Peyer's patch (tissue), 4 donors: ENCODE measurements around the gene NSL1.

Experiments used
- POLR2A ChIP-seq, 2 donors: fragments of 450-650 bp; IDR thresholded peaks; one replicate each; pipeline ENCODE4 v1.5.1; 2017; ENCODE audit warnings: antibody characterized with exemption in 2 of 2, mild to moderate bottlenecking in 2 of 2, moderate library complexity in 2 of 2
- TF ChIP-seq, protein P1 (sequence below), 6 experiments: fragments of 450-650 bp in 4 of 6; fragments of 200-600 bp in 2 of 6; sonication (generic) in 1 of 6; IDR thresholded peaks; one replicate each; pipeline ENCODE4 v1.5.1; 2017 to 2019; ENCODE audit warnings: antibody characterized with exemption in 6 of 6, mild to moderate bottlenecking in 3 of 6, moderate library complexity in 1 of 6

GRCh38 chr1:212827171-212827776 is 35.7 kb upstream of the NSL1 start:
- TF ChIP-seq POLR2A (IDR thresholded peaks at IDR 0.05): no peak
- TF ChIP-seq, protein P1, sequence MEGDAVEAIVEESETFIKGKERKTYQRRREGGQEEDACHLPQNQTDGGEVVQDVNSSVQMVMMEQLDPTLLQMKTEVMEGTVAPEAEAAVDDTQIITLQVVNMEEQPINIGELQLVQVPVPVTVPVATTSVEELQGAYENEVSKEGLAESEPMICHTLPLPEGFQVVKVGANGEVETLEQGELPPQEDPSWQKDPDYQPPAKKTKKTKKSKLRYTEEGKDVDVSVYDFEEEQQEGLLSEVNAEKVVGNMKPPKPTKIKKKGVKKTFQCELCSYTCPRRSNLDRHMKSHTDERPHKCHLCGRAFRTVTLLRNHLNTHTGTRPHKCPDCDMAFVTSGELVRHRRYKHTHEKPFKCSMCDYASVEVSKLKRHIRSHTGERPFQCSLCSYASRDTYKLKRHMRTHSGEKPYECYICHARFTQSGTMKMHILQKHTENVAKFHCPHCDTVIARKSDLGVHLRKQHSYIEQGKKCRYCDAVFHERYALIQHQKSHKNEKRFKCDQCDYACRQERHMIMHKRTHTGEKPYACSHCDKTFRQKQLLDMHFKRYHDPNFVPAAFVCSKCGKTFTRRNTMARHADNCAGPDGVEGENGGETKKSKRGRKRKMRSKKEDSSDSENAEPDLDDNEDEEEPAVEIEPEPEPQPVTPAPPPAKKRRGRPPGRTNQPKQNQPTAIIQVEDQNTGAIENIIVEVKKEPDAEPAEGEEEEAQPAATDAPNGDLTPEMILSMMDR (IDR thresholded peaks at IDR 0.05): no peak
